Mucosa of gallbladder (tissue), 1 donor: ENCODE results near the gene FLOT1. TPM values are rescaled to one million over a fixed set of nuclear protein-coding genes. Genes with fewer than 3 reads are reported as not detected.

Experiments
- DNase-seq: peaks from one replicate; pipeline ENCODE4 v3.0.0-alpha.2; 2020; ENCODE audit warnings: low spot score
- total RNA-seq: library from RNA; stranded (reverse); gene quantifications from one replicate; pipeline ENCODE4 v1.2.1, GENCODE V29; 2021
- donor health status: DM: no; HTN: no; CAD: no.

FLOT1 gene
- total RNA-seq, 1 donor from 2014 or later, result 177 TPM

GRCh38 chr6:30700340-30700739 is 42.1 kb downstream of the FLOT1 start:
- DNase-seq, result no peak

GRCh38 chr6:30696432-30696831 is 46.1 kb downstream of the FLOT1 start:
- DNase-seq, result no peak

GRCh38 chr6:30691208-30691847 is 51.2 kb downstream of the FLOT1 start:
- DNase-seq, result no peak

GRCh38 chr6:30690403-30691207 is 51.9 kb downstream of the FLOT1 start, which contains the start of gene NRM:
Gene NRM (minus strand): TSS chr6:30690984. CDS start chr6:30690974, 10 bp downstream.
- DNase-seq, result peak; percentile 86

- no peak for DNase-seq
These were observed 52.5 kb downstream of the FLOT1 start for GRCh38 chr6:30689985-30690384.

- DNase-seq, result no peak
These were observed 53.2 kb downstream of the FLOT1 start for GRCh38 chr6:30689022-30689865.

GRCh38 chr6:30688569-30688968 is 53.9 kb downstream of the FLOT1 start:
- no peak for DNase-seq

GRCh38 chr6:30687659-30688431 is 54.6 kb downstream of the FLOT1 start:
- no peak for DNase-seq

GRCh38 chr6:30686908-30687658 is 55.4 kb downstream of the FLOT1 start:
- peak; percentile 86 for DNase-seq

- DNase-seq, result peak; percentile 66
These were observed 56.2 kb downstream of the FLOT1 start, which contains the start of gene PPP1R18 for GRCh38 chr6:30686009-30686907. Gene PPP1R18 (minus strand): TSS chr6:30686645. CDS start chr6:30686018, 627 bp downstream.

- DNase-seq, result no peak
These were observed 57.1 kb downstream of the FLOT1 start for GRCh38 chr6:30685157-30686008.

- DNase-seq, result peak; percentile 40
These were observed 57.9 kb downstream of the FLOT1 start for GRCh38 chr6:30684386-30685156.

- DNase-seq, result no peak
These were observed 58.5 kb downstream of the FLOT1 start for GRCh38 chr6:30683980-30684338.

GRCh38 chr6:30683183-30683979 is 59.1 kb downstream of the FLOT1 start:
- no peak for DNase-seq

- DNase-seq, result peak; percentile 82
These were observed 60.1 kb downstream of the FLOT1 start for GRCh38 chr6:30682143-30683117.

- DNase-seq, result no peak
These were observed 60.7 kb downstream of the FLOT1 start for GRCh38 chr6:30681766-30682142.
